Occipital lobe (tissue), 2 donors: Measurements from ENCODE around the gene UQCC2. TPM values are rescaled to one million over a fixed set of nuclear protein-coding genes. Genes with fewer than 3 reads are reported as not detected.

Experiments used
- DNase-seq: peaks from one replicate; lab custom pipeline; 2025; lab: John Stamatoyannopoulos, UW
- total RNA-seq: library from RNA; depleted of rRNA; stranded (reverse); fragments of >200 nt; gene quantifications from one replicate; pipeline ENCODE4 v1.2.3, GENCODE V29; 2014

Gene UQCC2
- total RNA-seq, 1 donor from 2014 or later = 15.8 TPM

DNA sequence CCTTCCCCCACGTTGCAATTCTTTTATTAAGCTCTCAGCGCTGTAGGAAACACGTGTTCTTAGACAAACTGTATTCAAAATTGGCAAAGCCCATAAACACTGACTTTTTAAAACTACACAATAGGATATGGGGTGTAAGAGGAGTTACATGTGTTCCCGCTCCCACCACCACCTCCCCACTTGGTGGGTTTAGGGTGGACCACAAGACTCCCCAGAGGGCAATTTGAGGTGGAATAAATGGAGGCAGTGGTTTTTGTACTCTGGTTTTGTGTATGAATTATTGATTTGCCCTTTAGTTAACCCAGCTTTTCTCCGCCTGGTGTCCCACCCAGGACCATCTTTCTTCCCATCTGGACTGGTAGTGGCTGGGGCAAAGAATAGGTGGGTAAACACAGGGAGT lies 3.7 kb downstream of the UQCC2 start:
- DNase-seq = no peak

DNA sequence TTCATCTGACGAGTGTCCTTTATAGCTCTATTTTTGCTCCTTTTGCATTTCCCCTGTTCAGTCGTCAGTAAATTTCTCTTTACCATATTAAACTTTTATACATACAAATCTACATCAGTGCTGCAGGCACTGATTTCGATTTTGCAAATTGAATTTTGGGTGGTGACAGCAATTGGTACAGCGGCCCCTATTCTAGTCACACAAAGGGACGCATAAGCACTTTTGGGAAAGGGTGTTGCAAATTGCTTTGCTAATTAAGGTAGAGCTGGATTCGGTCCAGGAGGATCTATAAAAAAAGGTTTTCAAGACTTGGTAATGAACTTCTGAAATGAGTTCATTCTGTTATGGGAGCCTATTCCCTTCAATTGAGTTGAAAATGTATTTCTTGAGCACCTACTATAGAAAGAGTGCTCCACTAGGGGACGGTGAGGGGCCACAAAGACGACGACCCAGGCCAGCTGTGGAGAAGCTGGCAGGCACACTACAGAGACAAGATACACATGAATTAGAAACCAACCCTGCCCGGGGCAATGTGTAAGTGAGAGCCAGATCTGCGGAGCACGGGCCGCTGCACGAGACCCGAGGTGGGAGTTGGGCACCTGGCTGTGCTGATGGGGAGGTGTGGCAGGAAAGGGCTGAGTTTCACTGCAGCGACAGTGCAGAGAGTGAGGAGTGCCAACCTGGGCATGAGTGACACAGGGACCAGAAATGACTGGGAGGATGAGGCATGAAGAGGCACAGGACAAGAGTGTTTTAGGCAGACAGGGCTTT lies 5.4 kb downstream of the UQCC2 start:
- DNase-seq = no peak

DNA sequence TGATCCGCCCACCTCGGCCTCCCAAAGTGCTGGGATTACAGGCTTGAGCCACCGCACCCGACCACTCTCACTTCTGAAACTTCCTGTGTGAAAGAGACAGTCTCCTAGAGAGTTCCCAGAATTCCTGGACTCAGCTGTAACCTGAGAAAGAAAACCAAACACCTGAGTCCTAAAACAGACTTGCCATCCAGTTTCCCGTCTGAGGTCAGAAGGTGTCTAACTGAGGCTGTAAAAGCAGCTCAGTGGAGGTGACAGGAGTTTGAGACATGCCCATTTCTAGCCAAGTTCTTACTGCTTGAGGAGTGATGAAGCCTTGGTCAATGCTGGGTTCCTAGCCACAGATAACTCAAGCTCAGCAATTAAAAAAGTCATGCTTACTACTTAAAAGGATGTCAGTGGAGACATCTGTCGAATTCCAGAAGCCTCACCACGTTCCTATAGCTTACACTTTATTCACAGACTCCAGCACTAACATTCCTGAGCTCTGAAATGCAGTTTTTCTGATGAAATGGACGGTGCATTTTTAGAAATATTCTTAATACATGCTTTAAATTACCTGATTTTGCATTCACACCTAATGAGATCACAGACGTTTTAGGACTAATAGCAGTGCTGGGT lies 6.1 kb downstream of the UQCC2 start:
- no peak for DNase-seq

DNA sequence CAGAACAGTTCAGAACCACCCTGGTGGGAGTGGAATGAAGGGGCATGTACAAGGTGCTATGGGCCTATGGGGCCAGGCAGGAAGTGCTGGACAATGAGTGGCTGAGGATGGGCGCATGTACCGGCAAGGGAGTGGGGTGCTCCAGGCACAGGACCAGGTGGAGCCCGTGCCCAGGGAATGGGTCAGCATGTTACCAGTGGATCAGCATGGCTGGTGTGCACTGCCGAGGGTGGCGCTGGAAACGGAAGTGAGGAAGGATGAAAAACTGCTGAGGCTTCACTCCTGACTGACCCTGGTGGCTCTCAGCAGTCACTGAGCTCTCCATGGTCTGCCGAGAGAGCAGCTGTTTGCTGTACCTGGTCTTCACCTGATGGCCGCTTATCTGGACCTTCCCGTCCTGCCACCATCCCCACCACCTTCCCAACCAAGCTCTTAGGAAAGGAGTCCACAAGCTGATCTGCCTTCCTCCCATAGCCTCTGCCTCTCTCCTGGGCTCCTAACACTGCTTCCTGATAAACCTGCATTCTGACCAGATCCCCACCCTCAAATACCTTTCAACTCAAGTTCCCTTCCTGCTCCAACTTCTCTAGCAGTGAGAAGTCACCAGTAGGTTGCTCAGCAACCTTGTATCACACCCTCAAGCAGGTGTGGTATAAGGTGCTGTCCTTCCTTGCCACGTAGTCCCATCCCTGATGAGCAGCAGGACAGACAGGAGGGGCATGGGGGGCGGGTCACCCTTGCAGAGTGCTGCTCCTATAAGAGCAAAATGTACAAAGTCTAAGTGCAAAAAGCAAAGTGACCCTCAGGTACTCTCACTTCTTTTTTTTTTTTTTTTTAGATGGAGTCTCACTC lies 7.1 kb downstream of the UQCC2 start:
- DNase-seq = no peak

DNA sequence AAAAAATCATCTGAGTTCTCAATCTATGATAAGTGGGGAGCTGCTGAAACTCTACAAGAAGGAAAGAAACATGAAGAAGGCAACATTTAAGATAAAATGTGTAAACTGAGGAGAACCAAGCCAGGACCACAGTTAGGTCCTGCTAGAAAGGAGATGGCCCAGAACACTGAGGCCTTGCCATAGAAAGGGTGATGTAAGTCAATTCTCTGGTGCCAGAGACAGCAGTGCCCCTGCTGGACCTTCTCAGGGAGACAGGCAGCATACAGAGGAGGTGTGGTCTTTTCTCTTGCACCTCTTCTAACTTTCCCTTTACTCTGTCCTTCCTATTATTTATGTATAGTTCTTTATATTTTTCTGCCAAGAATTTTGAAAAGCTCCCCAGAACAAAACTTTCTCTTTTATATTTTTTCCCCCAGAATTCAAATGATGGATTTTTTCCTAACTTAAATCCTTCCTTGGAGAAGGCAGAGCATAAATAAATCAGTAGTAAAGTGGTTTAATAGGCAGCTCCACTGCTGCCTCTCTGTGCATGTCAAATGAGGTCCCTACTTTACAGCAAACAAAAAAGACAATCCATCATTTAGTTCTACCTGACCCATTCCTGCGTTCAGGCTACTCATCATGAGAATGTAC lies 9.0 kb downstream of the UQCC2 start:
- DNase-seq = no peak

DNA sequence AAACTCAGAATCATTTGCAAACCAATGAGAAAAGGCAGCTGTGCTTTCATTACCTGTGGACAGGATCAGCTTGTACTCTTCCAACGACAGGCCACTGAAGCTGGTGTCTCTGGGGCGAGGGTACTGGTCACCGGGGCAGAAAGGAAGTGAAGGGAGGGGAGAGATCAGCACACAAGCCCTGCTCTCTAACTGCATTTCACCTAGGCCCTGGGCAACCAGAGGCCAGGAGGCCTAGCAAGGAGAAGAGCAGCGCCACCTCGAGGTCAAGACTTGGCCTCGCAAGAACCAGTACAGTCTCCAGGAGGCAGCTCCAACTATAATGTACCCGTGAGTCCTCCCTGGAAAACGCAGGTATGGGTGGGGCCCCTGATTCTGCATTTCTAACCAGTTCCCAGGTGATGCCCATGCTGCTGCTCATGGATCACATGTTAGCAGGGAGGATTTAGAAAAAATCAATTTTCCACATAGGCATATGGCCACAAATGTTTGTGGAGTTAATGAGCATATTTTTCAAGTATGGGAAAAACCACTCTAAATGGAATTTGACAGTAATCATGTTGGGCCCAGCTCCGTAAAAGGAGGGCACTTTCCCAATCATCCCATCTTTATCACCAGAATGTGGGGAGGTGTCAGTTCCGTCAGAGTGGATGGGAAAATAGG lies 11.0 kb downstream of the UQCC2 start:
- no peak for DNase-seq

DNA sequence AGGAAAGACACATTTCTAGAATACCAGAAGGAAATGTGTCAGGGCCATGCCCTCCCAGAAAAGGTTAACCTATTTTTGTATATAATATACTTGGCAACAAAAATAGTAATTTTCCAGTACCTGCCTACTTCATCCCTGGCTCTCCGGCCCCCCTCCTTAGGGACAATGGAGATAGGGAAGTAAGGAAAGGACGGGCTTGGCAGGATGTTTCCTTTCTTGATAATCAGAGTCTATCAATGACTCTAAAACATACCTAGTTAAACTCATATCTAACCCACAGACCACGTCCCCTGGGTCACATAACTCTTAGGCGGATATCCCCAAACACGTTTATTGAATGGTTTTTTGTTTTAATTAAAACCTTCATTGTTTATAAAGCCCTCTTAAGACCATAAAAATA lies 11.8 kb downstream of the UQCC2 start:
- no peak for DNase-seq

DNA sequence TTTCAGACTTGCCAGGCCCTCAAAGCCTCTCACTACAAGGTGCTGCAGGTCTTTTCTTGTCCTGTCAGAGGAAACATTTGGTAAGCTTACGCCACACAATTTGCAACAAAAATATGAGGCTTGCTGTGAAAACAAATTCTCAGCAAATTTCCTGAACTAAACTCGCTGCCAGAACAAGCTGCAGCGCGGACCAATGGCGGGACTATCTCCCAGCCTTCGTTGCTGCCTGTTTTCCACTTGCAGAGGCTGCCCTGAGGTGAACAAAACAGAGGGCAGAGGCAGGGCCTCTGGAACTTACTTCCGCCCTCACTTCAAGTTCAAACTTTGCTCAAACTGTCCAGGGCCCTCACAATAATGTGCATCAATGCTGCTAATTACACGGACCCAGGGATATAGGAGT lies 12.4 kb downstream of the UQCC2 start:
- DNase-seq = no peak

DNA sequence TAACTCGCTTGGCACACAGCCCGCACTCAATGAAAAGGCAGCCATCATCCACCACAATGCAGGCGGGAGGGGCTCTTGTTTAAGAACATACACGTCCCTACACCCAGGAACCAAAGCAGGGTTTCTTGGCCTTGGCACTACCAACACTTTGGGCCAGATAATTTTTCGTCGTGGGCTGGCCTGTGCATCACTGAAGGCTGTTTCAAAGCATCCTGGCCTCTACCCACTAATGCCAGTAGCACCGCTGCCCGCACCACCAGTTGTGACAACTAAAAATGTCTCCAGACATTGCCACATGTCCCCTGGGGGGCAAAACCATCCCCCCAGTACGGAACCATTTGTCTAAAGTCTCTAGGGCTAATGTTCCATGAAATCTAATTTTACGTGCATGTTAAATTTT lies 13.0 kb downstream of the UQCC2 start:
- no peak for DNase-seq

DNA sequence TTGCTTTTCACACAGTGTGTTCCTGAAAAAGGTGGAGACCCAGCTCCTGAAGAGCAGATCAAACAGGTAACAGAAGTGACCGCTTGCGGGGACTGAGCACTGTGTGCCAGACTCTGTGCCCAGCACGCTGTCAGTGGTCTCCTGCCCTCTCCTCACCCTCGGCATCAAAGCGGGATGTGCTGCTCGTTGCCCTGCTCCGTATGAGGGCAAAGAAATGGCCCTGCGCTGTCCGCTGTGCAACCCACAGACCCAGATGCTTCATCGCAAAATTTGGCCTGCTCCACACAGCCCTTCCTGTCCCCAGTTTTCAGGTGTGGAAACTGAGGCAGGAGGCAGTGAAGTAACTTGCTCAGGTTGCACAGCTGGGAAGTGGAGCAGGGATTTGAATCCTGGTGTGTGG lies 13.7 kb downstream of the UQCC2 start:
- DNase-seq = no peak

DNA sequence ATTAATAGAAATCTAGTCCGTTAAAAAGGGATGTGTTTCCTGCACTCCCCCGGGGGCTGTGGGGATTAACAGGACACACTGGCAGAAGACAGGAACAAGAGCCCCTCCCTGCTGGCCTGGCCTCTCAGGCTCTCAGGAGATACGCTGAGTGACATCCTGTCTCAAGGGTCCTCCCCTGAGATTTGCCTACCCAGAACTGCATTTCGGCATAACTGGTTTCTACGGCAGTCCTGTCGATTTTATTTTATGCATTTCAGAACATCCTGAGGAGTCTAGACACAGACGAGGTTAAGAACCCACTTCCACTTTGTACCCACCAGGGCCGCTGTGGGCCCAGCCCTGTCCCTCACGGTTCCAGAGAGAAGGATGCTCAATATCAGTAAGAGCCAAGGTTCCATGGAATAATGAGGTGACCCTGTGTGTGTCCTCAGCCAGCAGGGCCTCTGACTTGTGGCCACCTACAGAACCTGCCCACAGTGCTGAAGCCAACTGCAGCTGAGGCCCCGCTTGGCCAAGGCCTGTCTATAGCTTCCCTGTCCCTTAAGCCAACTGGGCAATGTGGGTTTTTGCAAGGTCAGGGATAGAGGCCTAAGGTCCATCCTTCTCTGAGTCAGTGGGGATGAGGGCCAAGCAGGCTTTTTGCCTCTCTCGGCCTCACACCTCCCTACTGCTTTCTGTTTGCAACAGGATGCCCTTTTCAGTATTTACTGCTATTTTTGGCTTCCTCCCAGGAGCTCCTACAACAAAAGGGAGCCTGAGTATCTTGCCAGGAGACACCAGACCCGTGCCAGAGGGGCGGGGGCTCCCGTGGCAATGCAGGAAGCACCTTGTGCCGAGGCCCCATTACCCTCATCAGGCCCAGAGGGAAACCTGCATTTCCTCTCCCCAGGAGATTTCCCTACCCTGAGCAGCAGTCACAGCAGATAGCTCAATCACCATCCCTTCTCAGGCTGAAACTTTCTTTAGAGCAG lies 14.7 kb downstream of the UQCC2 start:
- DNase-seq = no peak

DNA sequence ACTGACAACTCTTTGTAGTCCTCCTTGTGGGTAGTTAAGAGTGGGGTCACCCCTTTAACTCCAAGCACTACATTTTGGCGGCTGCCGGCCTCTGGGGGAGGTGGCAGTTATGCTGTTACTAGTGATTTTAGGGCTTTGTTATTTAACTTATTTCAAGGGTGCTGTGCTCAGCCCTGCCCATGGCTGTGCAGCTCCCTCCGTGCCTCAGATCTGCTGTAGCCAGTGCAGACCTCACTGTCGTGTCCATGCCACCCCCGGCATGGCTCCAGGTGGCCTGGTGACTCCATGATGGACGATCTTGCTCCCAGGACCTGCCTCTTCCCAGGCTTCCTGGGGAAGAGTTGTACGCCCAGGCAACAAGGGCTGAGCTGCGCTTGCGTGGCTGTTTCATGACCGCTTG lies 15.4 kb downstream of the UQCC2 start:
- no peak for DNase-seq

DNA sequence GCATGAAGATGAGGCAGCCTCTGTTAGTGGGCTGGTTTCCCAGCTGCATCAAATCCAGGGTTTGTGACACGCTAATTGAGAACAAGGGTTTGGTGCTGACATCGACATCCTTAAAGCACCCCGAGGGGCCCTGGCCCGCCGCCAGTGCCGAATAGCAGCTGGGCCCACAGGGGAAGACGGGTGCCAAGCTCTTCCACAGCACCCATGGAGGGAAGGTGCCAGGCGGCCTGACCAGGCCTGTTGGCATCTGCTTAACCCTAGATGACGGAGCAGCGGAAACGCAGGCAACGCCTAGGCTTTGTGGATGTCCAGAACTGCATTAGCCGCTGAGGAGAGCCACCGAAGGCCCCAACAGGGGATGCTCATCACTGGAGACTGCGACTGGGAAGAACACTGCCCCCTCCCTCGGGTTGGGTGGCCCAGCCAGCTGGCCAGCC lies 16.0 kb downstream of the UQCC2 start:
- DNase-seq = no peak

DNA sequence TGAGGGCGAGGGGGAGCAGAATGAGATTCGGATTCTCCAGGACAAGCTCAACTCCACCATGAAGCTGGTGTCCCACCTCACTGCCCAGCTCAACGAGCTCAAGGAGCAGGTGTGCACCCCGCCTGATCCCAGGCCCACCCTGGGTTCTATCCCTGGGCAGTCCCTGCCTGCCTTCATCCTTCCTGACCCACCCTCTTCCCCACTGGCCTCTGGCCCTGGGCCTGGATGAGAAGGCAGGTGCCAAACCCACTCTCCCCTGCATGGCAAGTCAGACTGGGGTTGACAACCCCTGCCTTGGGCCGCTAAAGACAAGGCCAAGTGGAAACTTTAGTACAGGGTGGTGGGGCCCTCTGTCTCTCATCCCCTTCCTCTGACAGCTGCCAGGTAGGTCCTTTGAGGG lies 16.5 kb downstream of the UQCC2 start:
- no peak for DNase-seq

DNA sequence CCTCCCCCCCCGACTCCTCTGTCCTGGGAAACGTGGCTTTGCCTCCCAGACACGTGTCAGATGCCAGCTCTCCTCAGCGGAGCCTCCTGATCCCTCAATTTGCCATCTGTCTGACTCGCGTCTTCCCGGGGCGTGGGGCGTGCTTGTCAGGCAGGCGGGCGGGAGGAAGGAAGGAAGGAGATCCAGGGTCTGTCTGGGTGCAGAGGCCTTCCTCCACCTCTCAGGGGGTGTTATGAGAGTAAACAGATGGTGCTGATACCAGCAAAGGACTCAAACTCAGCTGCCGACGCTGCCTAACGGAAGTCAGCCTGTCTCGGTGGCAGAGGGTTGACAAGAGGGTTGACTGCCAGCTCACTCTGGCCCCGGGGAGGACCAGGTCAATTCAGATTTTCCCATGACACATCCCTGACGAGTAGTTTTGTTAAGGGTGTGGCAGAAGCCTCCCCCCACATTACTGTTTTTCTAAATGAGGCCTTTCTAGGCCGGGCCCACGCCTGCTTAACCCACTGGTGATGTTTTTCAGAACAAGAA lies 17.0 kb downstream of the UQCC2 start:
- no peak for DNase-seq

DNA sequence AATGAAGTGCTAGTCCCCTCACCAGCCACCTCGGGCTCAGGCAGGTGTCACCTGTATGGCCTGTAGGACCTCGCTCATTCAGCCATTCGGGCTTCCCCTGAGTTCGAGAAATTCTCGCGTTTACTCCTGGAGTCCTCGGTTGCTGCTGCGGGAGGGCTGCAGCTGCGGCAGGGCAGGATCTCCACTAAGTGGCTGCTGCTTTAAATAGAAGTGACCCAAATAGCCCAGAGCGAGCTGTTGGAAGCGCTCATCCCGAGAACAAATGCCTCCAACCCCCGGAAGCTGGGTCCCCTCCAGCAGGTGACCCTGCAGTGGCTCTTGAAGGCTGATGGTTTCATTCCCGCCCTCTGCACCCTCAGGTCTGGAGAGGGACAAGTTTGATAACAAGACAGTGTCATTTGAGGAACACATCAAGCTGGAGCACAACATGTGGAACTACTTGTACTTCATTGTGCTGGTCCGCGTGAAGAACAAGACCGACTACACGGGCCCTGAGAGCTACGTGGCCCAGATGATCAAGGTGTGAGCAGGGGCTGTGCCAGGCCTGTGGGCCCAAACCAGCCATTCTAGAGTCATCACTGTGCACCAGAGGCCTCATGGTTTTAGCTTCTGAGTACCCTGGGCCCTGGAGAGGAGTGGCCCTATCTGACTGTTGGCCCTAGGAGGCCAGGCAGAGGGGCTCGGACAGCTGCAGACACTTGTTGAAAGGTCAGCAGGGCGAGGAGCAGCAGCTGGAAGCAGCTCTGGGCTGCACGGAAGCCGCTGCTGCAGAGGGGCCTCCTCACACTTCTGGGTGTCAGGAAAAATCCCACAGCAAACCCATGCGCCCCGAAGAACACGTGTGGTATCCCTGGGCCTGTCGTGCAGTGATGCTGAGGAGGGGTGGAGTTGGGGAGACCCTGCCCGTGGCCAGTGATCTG lies 18.1 kb downstream of the UQCC2 start:
- no peak for DNase-seq

DNA sequence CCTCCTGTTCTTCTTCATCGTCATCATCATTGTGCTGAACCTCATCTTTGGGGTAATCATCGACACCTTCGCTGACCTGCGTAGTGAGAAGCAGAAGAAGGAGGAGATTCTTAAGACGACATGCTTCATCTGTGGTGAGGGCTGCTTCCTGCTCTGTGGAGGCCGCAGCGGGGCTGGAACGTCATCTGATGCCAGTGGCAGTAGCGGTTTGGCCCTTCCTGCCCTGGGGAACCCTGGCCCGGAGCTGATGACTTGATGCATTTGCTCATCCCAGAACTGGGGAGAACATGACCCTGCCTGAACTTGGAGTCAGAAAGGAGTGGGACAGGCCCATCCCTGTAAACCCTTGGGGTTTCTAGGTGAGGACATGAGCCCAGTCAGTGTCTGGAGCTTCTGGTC lies 18.7 kb downstream of the UQCC2 start:
- no peak for DNase-seq

DNA sequence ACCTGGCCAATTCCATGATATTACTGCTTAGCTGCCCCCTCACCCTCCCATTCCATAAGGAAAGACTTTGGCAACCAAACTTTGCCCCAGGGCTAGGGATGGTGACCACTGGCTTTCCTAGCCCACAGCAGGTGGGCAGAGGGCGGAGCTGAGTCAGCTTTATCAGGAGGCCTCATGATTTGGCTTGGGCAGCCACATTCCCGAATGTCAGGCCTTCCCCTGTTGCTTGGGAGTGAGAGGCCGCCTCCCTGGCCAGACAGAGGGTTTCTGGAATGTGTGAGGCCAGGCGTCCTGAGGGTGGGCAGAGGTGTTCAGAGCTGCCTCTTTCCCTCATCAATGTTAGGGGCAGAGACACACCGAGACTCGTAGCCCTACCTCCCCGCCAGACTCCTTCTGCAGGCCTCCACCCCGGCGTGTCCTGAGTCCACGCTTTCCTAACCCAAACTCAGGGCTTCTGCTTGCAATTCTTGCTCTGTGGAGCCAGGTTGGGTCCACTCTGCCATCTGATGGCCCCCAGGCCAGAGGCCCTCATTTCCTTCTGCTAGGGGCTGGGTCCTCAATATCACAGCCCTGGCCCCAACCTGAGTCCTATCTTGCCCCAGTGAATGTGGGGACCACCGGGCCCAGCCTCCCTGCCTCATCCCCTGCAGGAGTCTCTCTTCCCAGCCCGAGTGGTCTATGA lies 19.3 kb downstream of the UQCC2 start:
- DNase-seq = no peak
